Activated CD8-positive, alpha-beta memory T cell treated with anti-CD3 and anti-CD28 coated beads, Interleukin-2, amount 50 U/mL, for 24 hours (primary cell): ENCODE data around the gene HTR3B.

ENCODE experiments used
- DNase-seq: peaks from one replicate; pipeline ENCODE4 v3.0.0-alpha.2; 2020; ENCODE audit errors: extremely low read depth

Gene HTR3B

GRCh38 chr11:113991170-113991569, 86.6 kb downstream of the HTR3B start:
- DNase-seq = no peak

GRCh38 chr11:113991718-113992458, 87.3 kb downstream of the HTR3B start:
- DNase-seq = no peak

- no peak for DNase-seq
Measured at GRCh38 chr11:113992459-113993110, 88.0 kb downstream of the HTR3B start.

- no peak for DNase-seq
Measured at GRCh38 chr11:113994077-113994954, 89.7 kb downstream of the HTR3B start.
